ENCODE data around the gene THSD1. TPM values are rescaled to one million over a fixed set of nuclear protein-coding genes. Genes with fewer than 3 reads are reported as not detected.

Gene THSD1
- total and polyA plus RNA-seq, 9 of the 15 experiments (the other 6 are each of a cell fraction or from before 2014, with no cell fraction given): 0.01 to 0.11 (median 0.04) TPM; not detected in 2

DNA sequence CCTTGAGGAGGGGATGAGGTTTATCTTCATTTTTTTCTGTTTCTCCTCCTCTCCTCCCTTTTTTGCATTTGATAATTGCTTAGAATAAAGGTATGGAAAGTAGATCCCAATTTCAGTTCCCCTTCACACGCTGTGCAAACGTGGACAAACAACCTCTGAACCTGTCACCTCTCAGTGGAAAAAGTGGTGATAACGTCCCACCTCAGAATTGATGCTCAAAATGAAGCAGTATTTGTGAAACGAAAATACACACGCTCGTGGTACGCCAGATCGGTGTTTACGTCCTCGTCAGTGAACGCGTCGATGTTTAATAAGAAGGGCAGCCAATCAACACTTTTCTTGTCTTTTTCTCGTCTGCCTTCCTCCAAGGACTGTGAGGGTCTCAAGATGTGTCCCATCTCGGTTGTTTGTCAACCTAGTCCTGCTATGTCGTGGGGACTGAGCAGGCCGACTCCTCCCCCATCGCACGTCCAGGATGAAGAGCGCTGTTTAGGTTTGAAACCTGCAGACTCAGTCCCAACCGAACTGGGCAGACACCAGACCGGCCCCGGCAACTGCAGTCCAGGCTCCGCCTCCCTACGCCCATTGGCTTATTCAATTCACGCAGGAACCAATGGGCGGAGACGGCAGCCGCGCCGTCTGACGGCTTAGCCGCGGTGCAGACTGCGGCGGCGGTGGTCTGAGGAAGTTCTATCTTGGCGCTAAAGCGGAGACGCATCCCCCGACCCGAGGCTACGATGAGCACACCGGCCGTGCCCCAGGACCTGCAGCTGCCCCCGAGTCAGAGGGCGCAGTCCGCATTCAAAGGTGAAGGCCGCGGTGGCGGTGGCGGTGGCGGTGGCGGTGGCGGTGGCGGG, 49.1 kb upstream of the THSD1 start, which contains the start of gene CKAP2 (continued):
- TF ChIP-seq MCM7 (IDR thresholded peaks at IDR 0.05) (no peak), POLR2G (IDR thresholded peaks at IDR 0.05; ENCODE audit: low read depth, low read length) (peak; percentile 98), FOXM1 (IDR thresholded peaks at IDR 0.05; ENCODE audit: low read depth) (peak; percentile 99), FOXM1 (CRISPR knock-in tag; IDR thresholded peaks at IDR 0.05; ENCODE audit: low read depth) (peak; percentile 98), ZNF561 (CRISPR knock-in tag; conservative IDR thresholded peaks at IDR 0.05) (no peak), ZNF384 (IDR thresholded peaks at IDR 0.05; ENCODE audit: low read depth, low read length) (no peak), ZBTB1 (CRISPR knock-in tag; IDR thresholded peaks at IDR 0.05; ENCODE audit: borderline replicate concordance, low read depth) (peak; percentile 100), ZNF766 (CRISPR knock-in tag; conservative IDR thresholded peaks at IDR 0.05) (0 out of 2 replicates have a peak, but pooled peaks have one; percentile 58), MCM3 (IDR thresholded peaks at IDR 0.05) (no peak), TRIM28 (IDR thresholded peaks at IDR 0.05) (no peak), HDAC1 (IDR thresholded peaks at IDR 0.05) (no peak), DNMT1 (IDR thresholded peaks at IDR 0.05) (no peak), PTTG1 (tag; IDR thresholded peaks at IDR 0.05; ENCODE audit: low read depth) (no peak), TFAM (CRISPR knock-in tag; conservative IDR thresholded peaks at IDR 0.05) (no peak), NFXL1 (CRISPR knock-in tag; IDR thresholded peaks at IDR 0.05) (no peak), FIP1L1 (IDR thresholded peaks at IDR 0.05; ENCODE audit: low read depth, low read length, poor library complexity, severe bottlenecking) (no peak), ZNF184 (CRISPR knock-in tag; IDR thresholded peaks at IDR 0.05) (no peak), PHF21A (IDR thresholded peaks at IDR 0.05; ENCODE audit: borderline replicate concordance, low read depth) (no peak), NFE2L1 (tag; IDR thresholded peaks at IDR 0.05; ENCODE audit: borderline replicate concordance, low read depth) (no peak), ZNF695 (CRISPR knock-in tag; IDR thresholded peaks at IDR 0.05) (no peak), ZNF140 (CRISPR knock-in tag; IDR thresholded peaks at IDR 0.05) (no peak), ARHGAP35 (IDR thresholded peaks at IDR 0.05; ENCODE audit: partially characterized antibody) (no peak), CHD1 (IDR thresholded peaks at IDR 0.05; ENCODE audit: low read length) (no peak), ZNF75A (CRISPR knock-in tag; IDR thresholded peaks at IDR 0.05) (no peak), STAT5A (IDR thresholded peaks at IDR 0.05; ENCODE audit: borderline replicate concordance, low read length) (no peak)
- TF ChIP-seq, protein P1, sequence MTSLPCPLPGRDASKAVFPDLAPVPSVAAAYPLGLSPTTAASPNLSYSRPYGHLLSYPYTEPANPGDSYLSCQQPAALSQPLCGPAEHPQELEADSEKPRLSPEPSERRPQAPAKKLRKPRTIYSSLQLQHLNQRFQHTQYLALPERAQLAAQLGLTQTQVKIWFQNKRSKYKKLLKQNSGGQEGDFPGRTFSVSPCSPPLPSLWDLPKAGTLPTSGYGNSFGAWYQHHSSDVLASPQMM (CRISPR knock-in tag; IDR thresholded peaks at IDR 0.05): no peak
- TF ChIP-seq, protein P2, sequence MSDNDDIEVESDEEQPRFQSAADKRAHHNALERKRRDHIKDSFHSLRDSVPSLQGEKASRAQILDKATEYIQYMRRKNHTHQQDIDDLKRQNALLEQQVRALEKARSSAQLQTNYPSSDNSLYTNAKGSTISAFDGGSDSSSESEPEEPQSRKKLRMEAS (CRISPR knock-in tag; IDR thresholded peaks at IDR 0.05): no peak
- TF ChIP-seq, protein P3, sequence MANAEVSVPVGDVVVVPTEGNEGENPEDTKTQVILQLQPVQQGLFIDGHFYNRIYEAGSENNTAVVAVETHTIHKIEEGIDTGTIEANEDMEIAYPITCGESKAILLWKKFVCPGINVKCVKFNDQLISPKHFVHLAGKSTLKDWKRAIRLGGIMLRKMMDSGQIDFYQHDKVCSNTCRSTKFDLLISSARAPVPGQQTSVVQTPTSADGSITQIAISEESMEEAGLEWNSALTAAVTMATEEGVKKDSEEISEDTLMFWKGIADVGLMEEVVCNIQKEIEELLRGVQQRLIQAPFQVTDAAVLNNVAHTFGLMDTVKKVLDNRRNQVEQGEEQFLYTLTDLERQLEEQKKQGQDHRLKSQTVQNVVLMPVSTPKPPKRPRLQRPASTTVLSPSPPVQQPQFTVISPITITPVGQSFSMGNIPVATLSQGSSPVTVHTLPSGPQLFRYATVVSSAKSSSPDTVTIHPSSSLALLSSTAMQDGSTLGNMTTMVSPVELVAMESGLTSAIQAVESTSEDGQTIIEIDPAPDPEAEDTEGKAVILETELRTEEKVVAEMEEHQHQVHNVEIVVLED (CRISPR knock-in tag; IDR thresholded peaks at IDR 0.05): peak; percentile 47; the same call in 1 of the 2 replicates

All from K562 (cell line).